H1 (cell line): Measurements from ENCODE around the gene UBAP2. TPM values are rescaled to one million over a fixed set of nuclear protein-coding genes. Genes with fewer than 3 reads are reported as not detected.

Experiments used
- EZH2 ChIP-seq: fragments of 200-600 bp; sonication (generic); IDR thresholded peaks from 2 replicates; pipeline ENCODE4 v1.7.1; 2012; ENCODE audit warnings: low read depth, mild to moderate bottlenecking, moderate library complexity, low read length, inconsistent platforms; ENCODE audit not compliant: severe bottlenecking
- RAD21 ChIP-seq, 2 experiments: IDR thresholded peaks in 1 of 2; conservative IDR thresholded peaks in 1 of 2; 2 replicates each; pipeline ENCODE4 v1.6.1; 2011; ENCODE audit warnings: low read depth in 2 of 2, low read length in 2 of 2, improper control_type of control experiment in 1 of 2, inconsistent platforms in 1 of 2, mild to moderate bottlenecking in 1 of 2, moderate library complexity in 1 of 2
- polyA plus RNA-seq, 7 experiments: library from polyadenylated mRNA; depleted of rRNA in 3 of 7; stranded (reverse) in 5 of 7; unstranded in 2 of 7; fragments of >200 nt in 5 of 7; fragments of 200-250 nt in 2 of 7; gene quantifications; 1 replicate in 5 of 7; 2 replicates in 1 of 7; 4 replicates in 1 of 7; pipeline versions ENCODE4 v1.2.1 to v1.2.3, GENCODE V29; 2011 to 2013; ENCODE audit warnings: missing spikeins in 2 of 7, mixed read lengths in 2 of 7
- total RNA-seq: library from RNA; stranded (reverse); fragmentation: NEBNext Ultra II Directional; extraction: Animal tissue kit (Norgen Biotek cat#: 25700); gene quantifications from 2 replicates; pipeline ENCODE4 v1.2.1, GENCODE V29; 2021

The UBAP2 gene
- total and polyA plus RNA-seq, 2 of the 8 experiments (the other 6 are each of a cell fraction or from before 2014, with no cell fraction given): 75.0 to 81.4 TPM

DNA sequence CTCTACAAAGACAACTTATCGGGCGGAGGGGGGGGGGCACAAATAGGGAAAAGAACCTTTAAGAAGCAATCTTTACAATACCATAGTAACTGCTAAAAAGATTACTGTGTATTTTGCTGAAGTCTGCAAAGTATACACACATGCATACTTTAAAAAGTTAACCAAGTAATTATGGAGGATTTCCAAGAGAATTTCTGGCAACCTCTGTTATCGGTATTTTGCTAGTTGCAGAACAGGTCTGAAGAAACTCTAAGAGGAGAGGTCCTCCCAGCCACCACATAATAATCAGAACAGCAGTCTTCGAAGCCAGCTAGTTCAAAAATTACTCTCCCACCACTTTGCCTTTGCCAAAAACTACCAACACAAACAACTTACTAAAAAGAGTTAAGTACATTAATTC is 56.1 kb downstream of the UBAP2 start (continued):
- TF ChIP-seq RAD21 (IDR thresholded peaks at IDR 0.05 in 1 of 2, conservative IDR thresholded peaks at IDR 0.05 in 1 of 2; ENCODE audit: low read depth in 2 of 2, low read length in 2 of 2) (no peak), EZH2 (no peak)
